Right atrium auricular region (tissue), 2 donors: Measurements from ENCODE around the gene ZNF783. TPM values are rescaled to one million over a fixed set of nuclear protein-coding genes. Genes with fewer than 3 reads are reported as not detected.
"Not testable (repeated sequence)": the region's sequence is repeated elsewhere in the genome, so short reads cannot be mapped to it uniquely, and the experiment has no call there.

ENCODE experiments used
- DNase-seq: peaks from one replicate; pipeline ENCODE4 v3.0.0-alpha.2; 2019; ENCODE audit warnings: low spot score
- H3K27ac ChIP-seq, 2 donors: fragments of 200-600 bp; sonication (generic); 1 replicate in 1 of 2; 2 replicates in 1 of 2; pipeline ENCODE4 v1.5.1; 2016 to 2019
- H3K27me3 ChIP-seq, 2 donors: fragments of 200-600 bp; sonication (generic); one replicate each; pipeline versions ENCODE4 v1.5.1 to v1.6.0; 2017 to 2019
- H3K36me3 ChIP-seq: fragments of 200-600 bp; sonication (generic); one replicate; pipeline ENCODE4 v1.5.1; 2016
- H3K4me1 ChIP-seq, 2 donors: fragments of 200-600 bp; sonication (generic); one replicate each; pipeline versions ENCODE4 v1.5.1 to v1.6.0; 2017 to 2019
- H3K4me3 ChIP-seq, 2 donors: fragments of 200-600 bp; sonication (generic); 1 replicate in 1 of 2; 2 replicates in 1 of 2; pipeline ENCODE4 v1.5.1; 2017 to 2019; ENCODE audit warnings: mild to moderate bottlenecking in 1 of 2, moderate library complexity in 1 of 2
- H3K9me3 ChIP-seq, 2 donors: fragments of 200-600 bp; sonication (generic); one replicate each; pipeline ENCODE4 v1.5.1; 2019
- CTCF ChIP-seq, 2 donors: fragments of 200-600 bp; sonication (generic); IDR thresholded peaks; one replicate each; pipeline ENCODE4 v1.5.1; 2019; ENCODE audit warnings: antibody characterized with exemption in 2 of 2
- total RNA-seq, 2 donors: library from RNA; depleted of rRNA; stranded (reverse); fragments of >200 nt; gene quantifications; one replicate each; pipeline ENCODE4 v1.1.0, GENCODE V29; 2016

The ZNF783 gene
- total RNA-seq, 2 donors from 2014 or later, result 3.7 to 5.1 TPM

GRCh38 chr7:149322737-149323136, 60.7 kb downstream of the ZNF783 start:
- Histone ChIP-seq H3K27me3 (no peaks in the 10 kb centered on the region), H3K9me3 (no peaks in the 10 kb centered on the region), H3K27ac (no peak overlapping the region), H3K36me3 (no peaks in the 10 kb centered on the region), H3K4me3 (no peak overlapping the region), H3K4me1 (no peaks in the 10 kb centered on the region)
- no peak for TF ChIP-seq CTCF (IDR thresholded peaks at IDR 0.05)
- DNase-seq, result no peak

- H3K4me3 ChIP-seq, result no peak overlapping the region
- no peak overlapping the region for H3K27ac ChIP-seq
- TF ChIP-seq CTCF (IDR thresholded peaks at IDR 0.05), result no peak
- no peaks in the 10 kb centered on the region for H3K4me1 ChIP-seq
- H3K27me3 ChIP-seq, result no peaks in the 10 kb centered on the region
- H3K36me3 ChIP-seq, result no peaks in the 10 kb centered on the region
- DNase-seq, result no peak
- H3K9me3 ChIP-seq, result no peaks in the 10 kb centered on the region
Measured at GRCh38 chr7:149325248-149325647, 63.3 kb downstream of the ZNF783 start.

- no peaks in the 10 kb centered on the region for H3K9me3 ChIP-seq
- H3K27ac ChIP-seq, result no peak overlapping the region
- H3K4me1 ChIP-seq, result no peaks in the 10 kb centered on the region
- no peak overlapping the region for H3K4me3 ChIP-seq
- H3K27me3 ChIP-seq, result no peaks in the 10 kb centered on the region
- no peaks in the 10 kb centered on the region for H3K36me3 ChIP-seq
- no peak for DNase-seq
- TF ChIP-seq CTCF (IDR thresholded peaks at IDR 0.05), result no peak
Measured at GRCh38 chr7:149329265-149329664, 67.3 kb downstream of the ZNF783 start.

GRCh38 chr7:149329766-149330334, 67.9 kb downstream of the ZNF783 start:
- no peaks in the 10 kb centered on the region for H3K9me3 ChIP-seq
- no peak overlapping the region for H3K4me3 ChIP-seq
- H3K27ac ChIP-seq, result no peak overlapping the region
- no peak for DNase-seq
- H3K27me3 ChIP-seq, result no peaks in the 10 kb centered on the region
- H3K36me3 ChIP-seq, result no peaks in the 10 kb centered on the region
- no peak for TF ChIP-seq CTCF (IDR thresholded peaks at IDR 0.05)
- no peaks in the 10 kb centered on the region for H3K4me1 ChIP-seq

GRCh38 chr7:149330914-149331567, 69.0 kb downstream of the ZNF783 start:
- H3K9me3 ChIP-seq, result no peaks in the 10 kb centered on the region
- H3K27me3 ChIP-seq, result no peaks in the 10 kb centered on the region
- H3K36me3 ChIP-seq, result no peaks in the 10 kb centered on the region
- H3K27ac ChIP-seq, result no peak overlapping the region
- DNase-seq, result no peak
- no peak for TF ChIP-seq CTCF (IDR thresholded peaks at IDR 0.05)
- H3K4me1 ChIP-seq, result no peaks in the 10 kb centered on the region
- no peak overlapping the region for H3K4me3 ChIP-seq

GRCh38 chr7:149332602-149333320, 70.8 kb downstream of the ZNF783 start:
- H3K9me3 ChIP-seq, H3K36me3 ChIP-seq, H3K27ac ChIP-seq, DNase-seq, H3K4me1 ChIP-seq, H3K4me3 ChIP-seq, H3K27me3 ChIP-seq: not testable (repeated sequence)
